Stimulated activated CD4-positive, alpha-beta T cell treated with anti-CD3 and anti-CD28 coated beads, Interleukin-4, amount 100 ng/mL, for 1 hour (primary cell): Measurements from ENCODE around the gene NUPR1.
"Not testable (repeated sequence)": the region's sequence is repeated elsewhere in the genome, so short reads cannot be mapped to it uniquely, and the experiment has no call there.

ENCODE experiments used
- DNase-seq: peaks from one replicate; pipeline ENCODE4 v3.0.0-alpha.2; 2020

Gene NUPR1, protein sequence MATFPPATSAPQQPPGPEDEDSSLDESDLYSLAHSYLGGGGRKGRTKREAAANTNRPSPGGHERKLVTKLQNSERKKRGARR

DNA sequence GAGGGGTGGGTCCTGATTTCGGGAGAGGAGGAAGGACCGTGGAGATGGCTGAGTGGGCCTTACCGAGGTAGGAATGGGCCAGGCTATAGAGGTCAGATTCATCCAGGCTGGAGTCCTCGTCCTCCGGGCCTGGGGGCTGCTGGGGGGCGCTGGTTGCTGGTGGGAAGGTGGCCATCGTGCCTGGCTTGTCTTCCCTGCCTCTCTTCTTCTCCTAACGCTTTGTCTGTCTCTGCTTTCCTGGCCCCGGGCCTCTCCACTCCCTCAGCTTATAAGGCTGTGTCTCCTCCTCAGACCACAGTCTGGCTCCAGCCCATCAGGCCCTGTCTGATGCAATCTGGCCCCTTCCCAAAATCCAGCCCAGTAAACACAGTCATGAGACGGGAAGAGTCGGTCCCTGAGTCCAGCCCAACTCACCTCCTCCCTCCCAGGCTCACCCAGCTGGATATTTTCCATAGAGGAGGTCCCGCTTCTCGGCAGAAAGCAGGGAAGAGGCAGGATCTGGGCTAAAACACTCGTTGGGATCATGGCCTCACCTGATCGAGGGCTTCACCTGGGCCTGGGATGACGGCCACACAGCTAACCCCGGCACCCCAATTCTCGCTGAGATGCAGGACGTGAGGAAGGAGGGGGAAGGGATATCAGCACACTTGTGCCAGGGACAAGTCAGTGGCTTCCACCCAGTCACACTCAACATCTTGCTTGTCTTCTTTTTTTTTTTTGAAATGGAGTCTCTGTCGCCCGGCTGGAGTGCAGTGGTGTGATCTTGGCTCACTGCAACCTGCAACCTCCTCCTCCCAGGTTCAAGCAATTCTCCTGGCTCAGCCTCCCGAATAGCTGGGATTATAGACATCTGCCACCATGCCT lies at the start of gene NUPR1:
NUPR1 (minus strand) TSS at position 242 of the 864 bp plus-strand sequence; CDS start at position 175, 67 bp downstream.
- DNase-seq = no peak

DNA sequence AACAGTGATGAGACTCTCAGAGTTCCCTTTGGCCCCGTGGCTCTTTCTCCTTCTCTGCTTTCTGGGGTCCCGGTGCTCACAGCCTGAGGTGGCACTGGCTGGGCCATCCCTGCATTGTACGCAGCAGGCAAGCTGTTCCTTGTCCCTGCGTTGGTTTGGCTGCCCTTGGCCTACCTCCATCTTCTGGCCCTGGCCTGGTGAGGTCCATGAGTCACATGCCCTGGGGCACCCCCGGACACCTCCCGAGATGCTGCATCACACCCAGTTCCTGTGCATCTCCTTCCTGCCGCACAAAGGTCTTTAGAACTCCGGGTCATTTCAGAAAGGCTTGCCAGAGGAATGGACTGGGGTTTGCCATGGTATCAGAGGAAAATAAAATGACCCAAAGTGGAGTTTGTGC lies 48.6 kb upstream of the NUPR1 start:
- DNase-seq = no peak

DNA sequence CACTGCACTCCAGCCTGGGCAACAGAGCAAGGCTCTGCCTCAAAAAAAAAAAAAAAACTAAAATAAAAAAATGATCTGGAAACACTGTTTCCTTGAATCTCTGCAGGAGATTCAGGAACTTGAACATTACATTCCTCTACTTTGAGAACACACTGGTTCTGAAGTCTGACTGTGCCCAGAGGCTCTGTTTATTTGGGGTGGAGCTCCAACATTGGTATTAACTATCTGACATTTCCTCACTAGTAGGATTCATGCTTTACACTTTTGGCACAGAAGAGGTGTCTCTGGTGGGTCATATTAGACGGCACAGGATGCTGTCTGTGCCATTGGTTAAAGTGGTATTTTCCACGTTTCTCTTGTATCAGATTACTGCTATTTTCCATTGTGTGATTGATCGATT lies 47.7 kb upstream of the NUPR1 start:
- no peak for DNase-seq

DNA sequence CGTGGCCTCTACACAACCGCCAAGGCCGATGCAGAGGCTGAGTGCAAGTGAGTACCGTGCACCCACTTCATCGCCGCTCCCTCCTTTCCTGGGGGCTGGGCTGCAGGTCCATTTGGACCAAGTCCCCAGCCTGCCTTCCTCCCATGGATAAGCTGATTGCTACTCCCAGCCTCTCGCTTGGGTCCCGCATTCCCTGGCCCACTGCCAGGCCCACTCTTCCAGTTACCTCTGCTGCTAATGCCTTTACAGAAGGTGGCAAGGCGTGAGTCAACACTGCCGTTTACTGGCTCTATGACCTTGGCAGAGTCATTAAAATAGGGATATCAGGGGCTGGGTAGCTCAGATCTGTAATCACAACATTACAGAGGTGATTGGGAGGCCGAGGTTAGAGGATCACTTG lies 46.9 kb upstream of the NUPR1 start:
- no peak for DNase-seq

DNA sequence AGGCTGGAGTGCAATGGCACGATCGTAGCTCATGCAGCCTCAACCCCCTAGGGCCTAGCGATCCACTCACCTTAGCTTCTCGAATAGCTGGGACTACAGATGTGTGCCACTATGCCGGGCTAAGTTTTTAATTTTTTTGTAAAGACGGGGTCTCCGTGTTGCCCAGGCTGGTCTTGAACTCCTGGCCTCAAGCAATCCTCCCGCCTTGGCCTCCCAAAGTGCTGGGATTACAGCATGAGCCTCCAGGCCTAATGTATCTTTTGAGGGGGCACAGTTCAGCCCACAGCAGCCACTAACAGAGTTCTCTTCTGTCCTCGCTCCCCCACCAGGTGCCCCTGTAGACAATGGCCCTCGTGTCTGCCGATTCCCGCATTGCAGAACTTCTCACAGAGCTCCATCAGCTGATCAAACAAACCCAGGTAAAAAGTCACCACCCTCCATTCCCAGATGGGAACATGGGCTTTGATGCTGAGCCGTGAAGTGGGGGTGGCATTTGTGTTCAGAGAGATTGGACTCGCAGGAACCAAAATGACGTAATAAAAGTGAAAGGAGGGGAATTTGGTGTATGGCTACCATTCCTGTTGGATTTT lies 42.0 kb upstream of the NUPR1 start:
- no peak for DNase-seq

DNA sequence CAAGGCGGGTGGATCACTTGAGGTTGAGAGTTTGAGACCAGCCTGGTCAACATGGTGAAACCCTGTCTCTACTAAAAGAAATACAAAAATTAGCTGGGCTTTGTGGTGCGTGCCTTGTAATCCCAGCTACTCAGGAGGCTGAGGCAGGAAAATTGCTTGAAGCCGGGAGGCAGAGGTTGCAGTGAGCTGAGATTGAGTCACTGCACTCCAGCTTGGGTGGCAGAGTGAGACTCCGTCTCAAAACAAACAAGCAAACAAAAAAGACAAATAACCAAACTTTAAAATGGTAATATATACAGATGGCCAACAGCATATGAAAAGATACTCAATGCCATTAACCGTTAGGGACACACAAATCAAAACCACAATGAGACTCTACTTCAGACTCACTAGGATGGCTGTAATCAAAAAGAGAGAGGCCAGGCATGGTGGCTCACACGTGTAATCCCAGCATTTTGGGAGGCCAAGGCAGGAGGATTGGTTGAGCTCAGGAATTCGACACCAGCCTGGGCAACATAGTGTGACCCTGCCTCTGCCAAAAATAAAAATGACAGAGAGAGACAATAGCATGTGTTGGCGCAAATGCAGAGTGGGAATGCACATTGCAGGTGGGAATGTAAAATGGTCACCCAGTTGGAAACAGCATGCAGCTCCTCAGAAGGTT lies 36.8 kb upstream of the NUPR1 start:
- DNase-seq = no peak

DNA sequence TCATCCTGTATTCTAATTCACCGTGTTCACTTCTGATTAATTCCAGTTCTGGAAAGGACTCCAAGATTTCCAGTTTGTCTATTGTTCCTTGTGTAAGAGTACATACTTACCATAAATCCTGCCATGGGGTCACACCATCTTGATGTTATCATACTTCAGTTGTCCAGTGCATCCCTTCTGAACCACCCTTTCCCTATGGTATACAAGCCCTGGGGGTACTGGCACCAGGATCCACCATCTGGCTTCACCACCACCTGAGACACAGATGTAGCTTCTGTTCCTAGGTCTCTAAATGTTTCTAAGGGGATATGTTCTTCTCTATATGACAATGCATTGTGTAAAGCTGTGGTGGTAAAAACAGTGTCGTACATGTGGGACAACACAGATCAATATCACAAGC lies 36.2 kb upstream of the NUPR1 start:
- DNase-seq = no peak

DNA sequence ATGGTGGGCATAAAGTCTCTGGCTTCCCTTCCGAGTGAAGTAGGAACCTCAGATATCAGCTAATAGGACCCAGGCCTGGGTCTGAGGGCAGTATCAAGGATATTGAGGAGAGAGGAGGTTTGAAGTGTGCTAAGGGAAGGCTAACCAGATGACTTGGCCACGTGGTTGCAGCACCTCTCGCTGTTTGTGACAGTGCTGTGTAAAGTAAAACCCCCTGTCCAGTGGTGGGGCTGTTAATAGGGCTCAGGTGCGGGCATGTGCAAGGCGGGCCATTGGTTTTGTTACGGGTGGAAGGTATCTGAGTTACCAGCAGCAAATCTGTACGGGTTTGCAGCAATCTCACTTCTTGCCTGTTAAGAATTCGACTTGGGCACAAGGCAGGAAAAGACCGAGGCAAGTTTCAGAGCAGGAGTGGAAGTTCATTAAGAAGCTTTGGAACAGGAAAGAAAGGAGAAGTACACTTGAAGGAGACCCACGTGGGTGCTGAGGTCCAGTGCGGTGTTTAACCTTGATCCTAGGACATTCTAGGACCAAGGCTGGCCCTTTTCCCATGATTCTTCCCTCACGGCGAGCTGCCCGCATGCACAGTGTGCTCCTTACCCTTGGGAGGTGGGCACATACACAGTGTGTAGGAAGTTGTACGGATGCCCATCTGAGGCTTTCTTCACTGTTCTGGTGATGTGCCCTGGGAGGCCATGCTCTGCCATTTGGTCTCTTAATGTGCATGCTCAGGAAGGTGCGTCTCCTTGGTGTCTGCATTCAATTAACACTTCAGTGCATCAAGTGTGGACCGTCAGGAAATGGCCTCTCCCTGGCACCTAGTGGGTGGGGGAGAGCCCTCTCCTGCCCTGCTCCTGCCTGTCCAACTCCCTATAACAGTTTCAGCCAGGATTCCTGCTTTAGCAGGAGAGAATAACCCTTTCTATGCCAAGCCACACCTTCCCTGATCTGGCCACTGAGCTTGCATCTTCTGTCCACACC lies 35.3 kb upstream of the NUPR1 start:
- DNase-seq = no peak

DNA sequence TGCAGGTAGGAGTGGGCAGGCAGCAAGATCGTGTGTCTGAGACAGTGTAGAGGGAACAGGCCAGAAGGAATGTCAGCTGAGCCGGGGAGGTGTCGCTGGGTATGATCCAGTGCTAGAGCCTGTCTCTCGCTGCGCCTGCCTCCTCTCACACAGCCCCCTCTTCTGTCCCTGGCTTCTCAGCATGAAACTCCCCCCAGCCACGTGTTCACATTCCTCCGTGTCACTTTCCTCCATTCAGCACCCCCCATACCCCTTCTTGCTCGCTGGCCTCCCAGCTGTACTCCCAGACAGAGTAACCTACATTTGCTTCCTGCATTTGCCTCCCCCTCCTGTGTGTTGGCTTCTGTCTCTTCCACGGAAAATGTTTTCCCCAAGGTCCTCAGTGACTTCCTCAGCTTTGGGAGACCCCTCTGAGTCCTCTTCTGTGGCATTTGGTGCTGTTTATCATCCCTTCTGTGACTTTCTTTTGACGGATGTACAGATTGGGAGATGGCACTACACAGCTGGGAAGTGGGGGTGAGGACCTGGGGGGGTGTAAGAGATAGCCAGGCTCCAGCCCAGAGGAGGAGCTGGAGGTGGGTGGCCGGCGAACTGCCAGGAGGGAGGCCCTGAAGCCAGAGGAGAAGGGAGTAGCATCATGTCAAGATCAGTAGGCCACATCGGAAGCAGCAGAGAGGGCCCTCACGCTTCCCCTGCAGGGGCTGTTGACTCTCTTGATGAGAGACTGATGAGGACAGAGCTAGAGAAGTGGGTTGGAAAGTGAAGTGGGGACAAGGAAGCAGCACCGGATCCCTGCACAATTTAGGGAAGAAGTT lies 34.1 kb upstream of the NUPR1 start:
- no peak for DNase-seq

DNA sequence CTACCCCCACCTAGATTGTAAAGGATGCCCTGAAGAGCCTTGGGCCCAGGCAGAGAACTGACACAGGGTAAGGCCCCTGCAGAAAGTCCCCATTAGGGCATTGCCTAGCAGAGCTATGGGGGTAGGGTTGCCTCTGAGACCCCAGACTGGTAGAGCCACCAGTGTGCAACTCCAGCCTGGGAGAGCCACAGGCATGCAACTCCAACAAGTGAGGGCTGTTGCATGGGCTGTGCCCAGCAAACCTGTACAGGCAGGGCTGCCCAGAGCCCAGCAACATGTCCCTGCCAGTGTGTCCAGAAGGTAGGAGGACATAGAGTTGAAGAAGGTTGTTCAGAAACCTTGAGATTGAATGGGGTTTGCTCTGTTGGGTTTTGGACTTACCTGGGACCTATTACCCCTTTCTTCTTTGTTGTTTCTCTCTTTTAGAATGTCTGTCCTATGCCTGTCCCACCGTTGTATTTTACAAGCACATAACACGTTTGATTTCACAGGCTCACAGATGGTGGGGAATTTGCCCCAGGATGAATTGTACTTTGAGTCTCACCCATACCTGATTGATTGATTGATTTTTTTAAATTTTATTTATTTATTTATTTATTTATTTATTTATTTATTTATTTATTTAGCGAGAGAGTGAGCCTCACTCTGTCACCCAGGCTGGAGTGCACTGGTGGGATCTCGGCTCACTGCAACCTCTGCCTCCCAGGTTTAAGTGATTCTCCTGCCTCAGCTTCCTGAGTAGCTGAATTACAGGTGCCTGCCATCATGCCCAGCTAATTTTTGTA lies 31.4 kb upstream of the NUPR1 start:
- no peak for DNase-seq

DNA sequence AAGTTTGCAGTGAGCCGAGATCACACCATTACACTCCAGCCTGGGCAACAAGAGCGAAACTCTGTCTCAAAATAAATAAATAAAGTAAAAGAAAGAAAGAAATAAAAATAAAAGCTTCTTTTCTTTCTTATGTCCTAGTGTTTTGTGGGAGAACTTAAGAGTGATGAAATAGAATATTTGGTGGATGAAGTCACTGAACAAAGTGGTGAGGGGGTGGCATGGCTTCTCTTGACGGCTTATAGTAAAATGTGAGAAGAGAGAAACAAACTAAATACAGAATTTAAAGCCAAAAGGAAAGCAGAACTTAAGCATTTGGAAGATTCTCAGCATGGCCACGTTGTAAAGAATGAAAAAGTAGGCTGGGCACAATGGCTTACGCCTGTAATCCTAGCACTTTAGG lies 30.2 kb upstream of the NUPR1 start:
- DNase-seq = no peak

DNA sequence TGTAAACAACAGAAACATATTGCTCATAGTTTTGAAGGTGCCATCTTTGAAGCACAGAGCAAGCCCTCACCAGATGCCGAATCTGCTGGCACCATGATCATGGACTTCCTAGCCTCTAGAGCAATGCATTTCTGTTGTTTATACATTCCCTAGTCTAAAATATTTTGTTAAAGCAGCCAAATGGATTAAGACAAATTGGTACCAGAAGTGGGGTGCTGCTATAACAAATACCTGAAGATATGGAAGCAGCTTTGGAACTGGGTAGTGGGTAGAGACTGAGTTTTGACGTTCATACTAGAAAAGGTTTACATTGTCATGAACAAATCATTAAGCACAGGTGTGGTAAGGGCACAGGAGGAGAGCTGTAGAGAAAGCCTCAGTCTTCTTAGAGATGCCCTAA lies 28.5 kb upstream of the NUPR1 start:
- DNase-seq = no peak

DNA sequence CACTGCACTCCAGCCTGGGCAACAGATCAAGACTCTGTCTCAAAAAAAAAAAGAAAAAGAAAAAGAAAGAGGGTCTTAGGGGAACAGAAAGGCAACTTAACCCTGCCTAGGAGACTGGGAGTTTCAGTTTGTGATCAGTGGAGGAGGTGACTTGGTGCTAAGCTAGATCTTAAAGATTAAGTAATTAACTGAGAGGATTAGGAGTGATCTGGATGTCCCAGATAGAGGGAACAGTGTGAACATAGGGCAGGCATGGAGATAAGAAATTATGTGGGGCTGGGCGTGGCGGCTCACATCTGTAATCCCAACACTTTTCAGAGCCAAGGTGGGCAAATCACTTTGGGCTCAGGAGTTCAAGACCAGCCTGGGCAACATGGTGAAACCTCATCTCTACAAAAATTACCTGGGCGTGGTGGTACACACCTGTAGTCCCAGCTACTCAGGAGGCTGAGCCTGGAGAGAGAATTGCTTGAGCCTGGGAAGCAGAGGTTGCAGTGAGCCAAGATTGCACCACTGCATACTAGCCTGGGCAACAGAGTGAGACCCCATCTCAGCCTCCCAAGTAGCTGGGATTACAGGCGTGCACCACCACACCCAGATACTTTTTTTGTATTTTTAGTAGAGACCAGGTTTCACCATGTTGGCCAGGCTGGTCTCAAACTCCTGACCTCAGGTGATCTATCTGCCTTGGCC lies 27.6 kb upstream of the NUPR1 start:
- DNase-seq = not testable (repeated sequence)

DNA sequence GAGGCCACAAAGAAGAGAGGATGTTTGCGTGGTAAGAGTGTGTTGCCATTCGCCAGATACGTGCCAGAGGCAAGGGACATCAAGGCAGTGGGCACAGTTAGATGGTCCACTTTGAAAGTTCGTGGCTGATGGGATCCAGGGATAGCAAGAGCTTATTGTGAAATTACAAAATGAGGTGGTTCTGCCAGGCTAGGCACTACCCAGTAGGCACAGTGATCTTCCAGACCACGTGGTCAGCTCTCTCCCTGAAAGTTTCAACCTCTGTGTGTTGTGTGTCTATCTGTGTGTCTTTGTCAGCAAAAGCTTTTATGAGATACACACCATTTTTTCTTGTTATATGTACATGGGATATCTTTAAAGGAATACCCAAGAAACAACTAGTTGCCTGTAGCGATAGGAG lies 24.4 kb upstream of the NUPR1 start:
- DNase-seq = no peak

DNA sequence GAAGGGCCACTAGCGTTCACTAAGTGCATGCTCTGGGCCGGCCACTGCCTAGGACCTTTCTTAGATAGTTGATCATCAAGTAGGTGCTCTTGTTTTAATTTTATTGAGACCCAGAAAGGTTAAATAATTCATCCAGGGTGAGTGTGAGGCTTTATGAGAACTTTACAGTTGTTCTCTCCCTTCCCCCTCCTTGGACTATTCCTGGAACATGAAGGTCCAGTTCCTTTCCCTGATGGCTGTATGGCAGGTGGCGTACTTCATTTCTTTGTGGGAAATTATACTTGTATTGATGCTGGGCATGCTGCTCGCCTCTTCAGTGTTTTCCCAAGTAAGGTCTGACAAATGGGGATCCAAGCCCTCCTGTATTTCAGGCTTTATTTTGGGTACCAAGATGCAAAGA lies 23.4 kb upstream of the NUPR1 start:
- no peak for DNase-seq

DNA sequence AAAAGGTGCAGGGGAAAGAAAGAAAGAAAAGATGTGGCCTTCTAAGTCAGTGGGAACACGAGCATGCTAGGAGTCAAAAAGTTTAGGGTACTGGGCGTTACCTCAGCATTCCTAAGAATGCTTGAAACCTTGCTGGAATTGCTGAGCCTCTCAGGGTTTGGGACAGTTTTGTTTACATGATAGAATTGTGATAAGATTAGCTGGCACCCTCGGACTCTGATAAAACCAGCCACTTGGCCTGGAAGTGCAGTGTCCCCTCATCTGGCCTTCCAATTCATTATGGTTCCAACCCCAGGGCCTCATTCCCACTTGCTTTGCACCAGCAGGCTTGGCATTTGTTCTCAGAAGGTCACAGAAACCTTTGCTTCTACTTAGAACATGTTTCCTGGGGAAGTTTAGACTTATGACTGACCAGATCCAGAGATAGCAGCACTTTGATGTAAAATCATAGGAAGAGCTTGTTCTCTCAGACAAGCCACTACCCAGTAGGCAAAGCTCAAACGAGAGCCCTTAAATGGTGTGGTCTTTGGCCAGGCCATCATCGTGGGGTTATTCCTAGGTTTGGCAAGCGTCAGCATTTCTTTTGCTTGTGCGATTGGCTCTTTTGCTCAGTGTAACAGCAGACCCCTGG lies 22.9 kb upstream of the NUPR1 start:
- no peak for DNase-seq

DNA sequence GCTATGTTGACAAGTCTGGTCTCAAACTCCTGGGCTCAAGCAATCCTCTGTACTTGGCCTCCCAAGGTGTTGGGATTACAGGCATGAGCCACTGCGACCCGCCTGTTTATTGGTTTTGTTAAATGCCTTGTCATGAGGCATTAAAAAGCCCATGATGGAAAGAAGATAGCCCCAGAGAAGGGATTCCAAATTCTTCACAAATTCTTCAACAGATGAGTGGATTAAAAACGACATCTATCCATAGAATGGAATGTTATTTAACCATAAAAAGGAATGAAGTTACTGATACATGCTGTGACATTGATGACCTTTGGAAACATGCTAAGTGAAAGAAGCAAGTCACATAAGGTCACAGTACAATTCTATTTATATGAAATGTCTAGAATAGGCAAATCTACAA lies 19.7 kb upstream of the NUPR1 start:
- DNase-seq = no peak

DNA sequence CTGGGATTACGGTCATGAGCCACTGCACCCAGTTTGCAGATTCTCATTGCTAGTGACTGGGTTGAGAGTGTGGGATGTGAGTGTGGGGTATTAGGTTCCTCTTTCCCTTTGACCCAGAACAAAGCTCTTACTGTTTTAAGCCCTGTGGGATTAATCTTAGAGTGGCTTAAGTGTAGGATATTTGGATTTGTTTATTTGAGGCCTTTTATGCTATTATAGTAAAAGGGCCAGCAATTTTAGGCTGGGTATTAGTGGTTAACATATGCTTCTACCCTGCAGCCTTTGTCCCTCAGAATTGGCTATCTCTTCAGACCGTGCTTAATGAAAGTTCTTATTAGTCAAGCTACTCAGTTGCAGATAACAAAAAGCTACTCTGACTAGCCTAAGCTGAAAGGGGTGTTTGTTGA lies 18.1 kb upstream of the NUPR1 start:
- DNase-seq = no peak

DNA sequence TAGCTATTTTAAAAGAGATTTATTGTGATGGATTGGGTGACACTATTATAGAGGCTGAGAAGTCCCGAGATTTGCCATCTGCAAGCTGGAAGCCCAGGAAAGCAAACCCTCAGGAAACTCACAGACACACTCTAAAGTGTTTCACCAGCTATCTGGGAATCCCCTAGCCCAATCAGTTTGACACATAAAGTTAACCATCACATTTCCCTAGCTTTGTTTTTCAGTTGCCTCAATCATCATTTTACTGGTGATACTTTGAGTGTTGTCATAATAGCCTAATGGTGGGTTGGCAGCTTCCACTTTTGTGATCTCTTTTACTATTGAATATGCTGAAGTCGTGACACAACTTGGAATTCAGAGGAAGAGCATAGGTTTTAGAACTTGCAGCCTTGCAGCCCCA lies 16.8 kb upstream of the NUPR1 start:
- no peak for DNase-seq
